ENCODE data around the gene PDGFB.

The PDGFB gene

GRCh38 chr22:39239561-39240423 is 5.0 kb downstream of the PDGFB start:
- DNase-seq (ENCODE audit: low read depth): no peak

DNA sequence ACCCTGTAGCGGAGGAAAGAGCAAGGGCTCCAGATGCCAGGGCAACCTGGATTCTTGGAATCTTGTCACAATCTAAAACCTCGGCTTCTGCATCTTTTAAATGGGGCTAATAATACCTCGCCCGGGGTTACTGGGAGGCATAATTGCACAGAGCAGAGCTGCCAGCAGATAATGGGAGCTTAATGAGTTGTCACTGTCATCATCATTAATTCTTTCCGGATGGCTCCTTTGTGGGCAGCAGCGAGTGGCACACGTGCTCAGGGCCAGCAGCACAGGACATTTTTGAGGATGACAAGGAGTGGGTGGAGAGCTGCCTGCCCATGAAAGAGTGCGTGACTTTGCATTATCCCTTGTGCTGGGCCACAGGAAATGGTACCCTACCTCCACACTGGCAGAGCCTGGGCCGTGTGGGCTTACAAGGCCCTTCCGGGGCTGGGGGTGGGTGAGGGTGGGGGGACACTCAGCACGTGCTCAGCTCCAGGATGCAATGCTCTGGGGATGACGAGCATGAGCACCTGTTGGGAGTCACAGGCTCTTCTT is 5.7 kb downstream of the PDGFB start:
- DNase-seq (ENCODE audit: low read depth): no peak

DNA sequence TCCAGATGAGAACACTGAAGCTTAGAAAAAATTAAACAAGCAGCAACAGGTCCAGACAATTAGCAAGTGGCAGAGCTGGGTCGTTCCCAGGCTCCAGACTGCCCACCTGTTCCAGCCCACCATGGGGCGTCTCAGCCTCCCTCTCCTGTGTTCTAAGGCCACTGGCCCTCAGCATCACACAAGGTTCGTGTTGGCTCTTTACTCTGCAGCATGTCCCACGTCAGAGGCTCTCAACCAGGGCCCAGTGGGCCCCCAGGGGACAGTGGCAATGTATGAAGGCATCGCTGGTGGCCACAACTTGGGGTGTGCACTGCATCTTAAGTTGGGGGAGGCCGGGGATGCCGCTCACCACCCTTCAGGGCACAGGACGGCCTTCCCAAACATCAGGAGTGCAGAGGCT is 6.2 kb downstream of the PDGFB start:
- no peak for DNase-seq (ENCODE audit: low read depth)

DNA sequence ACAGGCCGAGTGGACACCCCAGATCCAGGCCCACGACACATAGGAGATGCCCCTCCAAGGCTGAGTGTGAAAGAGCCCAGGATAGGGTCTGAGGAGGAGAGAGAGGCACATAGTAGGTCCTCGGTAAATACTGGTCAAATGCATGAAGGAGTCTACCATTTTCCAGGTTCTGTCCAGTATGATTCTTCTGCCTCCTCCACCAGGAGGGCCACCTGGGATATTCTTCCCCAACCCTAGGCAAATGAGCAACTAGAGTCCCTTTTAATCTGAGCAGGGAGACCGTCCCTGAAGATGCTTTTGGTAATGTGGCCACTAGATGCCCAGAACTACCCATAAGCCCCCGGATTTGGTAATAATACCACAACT is 6.7 kb downstream of the PDGFB start:
- no peak for DNase-seq (ENCODE audit: low read depth)

GRCh38 chr22:39237318-39238100 is 7.3 kb downstream of the PDGFB start:
- no peak for DNase-seq (ENCODE audit: low read depth)

- no peak for DNase-seq (ENCODE audit: low read depth)
These were observed 8.2 kb downstream of the PDGFB start for GRCh38 chr22:39236321-39237317.

DNA sequence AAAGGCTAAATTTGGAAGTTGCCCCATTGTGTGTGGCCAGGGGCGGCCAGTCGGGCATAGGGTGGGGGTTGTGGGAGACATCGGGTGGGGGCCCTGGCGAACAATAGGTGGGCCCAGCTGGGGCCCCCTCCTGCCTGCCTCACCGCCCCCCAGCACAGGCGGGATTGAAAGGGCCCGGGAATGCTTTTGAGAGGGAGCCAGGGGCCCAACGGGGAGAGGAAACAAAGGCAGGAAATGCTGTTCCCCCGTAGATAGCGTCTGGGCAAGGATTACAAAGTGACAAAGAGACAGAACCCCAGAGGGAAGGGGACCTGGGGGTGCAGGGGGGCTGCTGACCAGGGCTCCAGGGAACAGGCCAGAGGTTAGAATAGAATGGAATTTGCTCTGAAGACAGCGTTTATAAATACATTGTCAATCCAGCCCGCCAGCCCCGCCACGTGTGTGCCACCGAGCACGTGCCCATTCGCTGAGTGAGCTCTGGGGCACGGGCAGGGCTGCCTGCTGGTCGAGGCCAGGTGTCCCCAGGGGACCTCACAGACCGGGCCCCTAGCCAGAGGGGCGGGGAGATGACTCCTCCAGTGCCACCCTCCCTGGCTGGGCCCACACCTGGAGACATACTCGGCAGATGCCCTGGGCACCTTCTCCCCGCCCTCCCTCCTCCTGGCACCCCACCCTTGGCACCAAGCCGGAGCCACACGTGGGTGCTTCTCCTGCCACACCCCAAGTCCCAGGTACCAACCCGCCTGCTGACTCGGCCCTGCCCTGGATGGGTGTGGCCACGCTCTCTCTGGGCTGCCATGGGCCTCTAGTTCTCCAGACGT is 9.7 kb downstream of the PDGFB start:
- DNase-seq (ENCODE audit: low read depth): no peak

GRCh38 chr22:39234472-39234787 is 10.4 kb downstream of the PDGFB start:
- DNase-seq (ENCODE audit: low read depth): no peak

GRCh38 chr22:39233710-39234471 is 10.9 kb downstream of the PDGFB start:
- no peak for DNase-seq (ENCODE audit: low read depth)

DNA sequence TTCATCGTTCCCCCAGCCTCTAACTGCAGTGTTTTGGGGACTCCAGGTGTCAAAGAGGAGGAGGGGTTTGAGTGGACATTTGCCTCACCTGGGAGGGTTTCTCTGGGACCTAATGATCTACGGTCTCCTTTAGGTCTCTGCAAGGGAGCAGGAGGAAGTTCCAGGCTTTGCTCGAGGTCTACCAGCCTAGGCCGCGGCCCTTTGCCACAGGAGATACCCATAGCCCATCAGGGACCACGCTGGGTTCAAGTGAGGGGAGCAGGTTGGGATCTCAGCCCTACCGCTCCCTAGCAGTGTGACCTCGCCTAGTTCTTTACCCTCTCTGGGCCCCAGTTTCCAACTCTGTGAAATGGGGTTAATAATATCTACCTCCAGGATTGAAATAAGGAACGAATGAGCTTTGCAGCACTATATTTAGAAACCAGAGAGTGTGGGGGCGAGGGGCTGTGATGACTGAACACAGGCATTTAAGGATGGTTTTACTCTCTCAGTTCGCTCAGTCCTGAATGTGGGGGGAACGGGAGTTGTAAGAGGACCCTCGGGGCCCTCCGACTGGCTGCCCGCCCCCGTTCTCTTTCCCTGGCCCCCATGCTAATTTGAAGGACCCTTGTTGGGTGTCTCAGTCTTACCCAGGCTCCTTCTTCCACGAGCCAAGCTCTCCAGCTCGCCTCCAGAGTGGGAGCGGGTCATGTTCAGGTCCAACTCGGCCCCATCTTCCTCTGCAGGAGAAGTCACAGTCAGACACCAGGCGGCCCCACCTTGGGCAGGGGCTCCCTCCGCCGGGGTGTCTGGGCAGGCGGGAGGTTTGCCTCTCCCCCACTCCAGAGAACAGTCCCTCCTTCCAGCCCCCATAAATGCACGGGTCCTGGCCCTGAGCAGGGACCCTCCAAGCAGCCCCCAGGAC is 11.7 kb downstream of the PDGFB start:
- DNase-seq (ENCODE audit: low read depth): no peak

- no peak for DNase-seq (ENCODE audit: low read depth)
These were observed 12.5 kb downstream of the PDGFB start for GRCh38 chr22:39232246-39232645.

DNA sequence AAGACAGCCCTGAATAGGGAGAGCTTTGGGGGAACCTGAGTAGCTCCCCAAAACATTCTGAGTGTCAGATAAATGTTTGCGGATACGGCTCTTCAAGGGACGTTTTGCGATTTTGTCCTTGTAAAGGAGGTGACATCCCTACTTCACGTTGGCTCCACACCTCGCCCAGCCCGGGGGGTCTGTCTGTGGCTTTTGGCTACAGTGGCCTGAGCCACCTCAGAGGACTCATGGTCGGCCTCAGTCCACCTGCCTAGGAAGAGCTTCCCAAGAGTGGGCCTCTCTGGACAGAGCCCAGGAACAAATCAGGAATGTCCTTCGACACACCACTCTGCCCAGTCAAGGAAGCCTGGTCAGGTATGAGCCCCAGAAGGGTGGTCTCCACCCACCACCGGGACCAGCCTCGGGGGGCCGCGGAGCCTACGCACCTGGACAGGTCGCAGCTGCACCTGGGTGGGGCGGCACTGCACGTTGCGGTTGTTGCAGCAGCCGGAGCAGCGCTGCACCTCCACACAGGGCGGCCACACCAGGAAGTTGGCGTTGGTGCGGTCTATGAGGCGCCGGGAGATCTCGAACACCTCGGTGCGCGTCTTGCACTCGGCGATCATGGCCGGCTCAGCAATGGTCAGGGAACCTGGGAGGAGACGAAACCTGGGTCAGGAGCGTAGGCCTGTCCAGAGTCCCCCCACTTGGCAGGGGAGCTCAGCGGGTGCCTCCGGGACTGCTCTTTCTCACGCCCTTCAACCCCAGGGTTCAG is 13.4 kb downstream of the PDGFB start:
- no peak for DNase-seq (ENCODE audit: low read depth)

- no peak for DNase-seq (ENCODE audit: low read depth)
These were observed 14.3 kb downstream of the PDGFB start for GRCh38 chr22:39230261-39231196.

- DNase-seq (ENCODE audit: low read depth): no peak
These were observed 15.0 kb downstream of the PDGFB start for GRCh38 chr22:39229688-39230260.

DNA sequence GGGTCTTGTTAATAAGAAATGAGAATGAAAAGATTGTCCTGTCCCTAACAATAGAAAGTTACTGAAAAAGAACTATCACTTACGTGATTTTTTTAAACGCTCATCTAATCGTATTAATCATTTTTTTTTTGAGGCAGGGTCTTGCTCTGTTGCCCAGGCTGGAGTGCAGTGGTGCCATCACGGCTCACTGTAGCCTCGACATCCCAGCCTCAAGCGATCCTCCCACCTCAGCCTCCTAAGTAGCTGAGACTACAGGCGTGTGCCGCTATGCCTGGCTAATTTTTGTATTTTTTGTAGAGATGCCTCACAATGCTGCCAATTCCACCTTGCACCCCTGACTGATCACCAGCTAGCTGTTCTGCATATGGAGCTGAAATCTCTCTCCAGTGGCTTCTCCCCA is 15.7 kb downstream of the PDGFB start:
- DNase-seq (ENCODE audit: low read depth): no peak

DNA sequence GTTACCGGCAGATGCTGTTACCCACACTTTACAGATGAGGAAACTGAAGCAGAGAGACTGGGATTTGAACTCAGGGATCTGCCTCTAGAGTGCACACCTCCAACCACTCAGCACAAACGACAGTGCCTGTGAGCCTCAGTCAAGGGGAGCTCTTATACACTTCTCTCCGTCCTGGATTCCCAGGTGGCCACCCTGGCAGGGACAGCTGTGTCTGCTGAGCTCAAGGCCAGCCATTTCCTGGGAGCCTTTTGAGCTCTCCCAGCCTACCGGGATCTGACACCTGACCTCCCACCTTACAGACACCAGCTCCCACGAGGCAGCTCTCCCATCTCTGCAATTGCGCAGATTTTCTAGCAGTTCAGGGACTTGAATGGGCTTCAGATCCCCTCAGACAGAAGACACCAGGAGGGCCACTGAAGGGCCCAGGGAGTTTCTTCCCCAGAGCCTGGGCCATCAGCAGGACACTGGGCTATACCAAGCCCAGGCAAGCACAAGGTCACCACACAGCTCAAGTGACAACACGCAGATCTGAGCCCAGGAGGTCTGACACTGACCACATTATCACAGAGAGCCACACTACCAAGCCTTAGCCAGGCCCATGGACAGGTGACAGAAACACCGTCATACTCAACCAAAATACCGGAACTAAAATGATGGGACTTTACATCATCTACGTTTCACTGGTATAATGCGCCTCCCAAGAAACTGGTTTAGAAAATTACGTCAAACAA is 17.1 kb downstream of the PDGFB start:
- DNase-seq (ENCODE audit: low read depth): no peak

Data from GM04503 (cell line).